GM18502 (cell line): Measurements from ENCODE around the gene ZNF565.
"Not testable (repeated sequence)": the region's sequence is repeated elsewhere in the genome, so short reads cannot be mapped to it uniquely, and the experiment has no call there.

Experiments used
- ATAC-seq: cut with Tn5 transposase; IDR thresholded peaks from one replicate; pipeline ENCODE4 v1.9.1; 2021; ENCODE audit warnings: mild to moderate bottlenecking; ENCODE audit not compliant: unreplicated experiment, poor library complexity

The ZNF565 gene

DNA sequence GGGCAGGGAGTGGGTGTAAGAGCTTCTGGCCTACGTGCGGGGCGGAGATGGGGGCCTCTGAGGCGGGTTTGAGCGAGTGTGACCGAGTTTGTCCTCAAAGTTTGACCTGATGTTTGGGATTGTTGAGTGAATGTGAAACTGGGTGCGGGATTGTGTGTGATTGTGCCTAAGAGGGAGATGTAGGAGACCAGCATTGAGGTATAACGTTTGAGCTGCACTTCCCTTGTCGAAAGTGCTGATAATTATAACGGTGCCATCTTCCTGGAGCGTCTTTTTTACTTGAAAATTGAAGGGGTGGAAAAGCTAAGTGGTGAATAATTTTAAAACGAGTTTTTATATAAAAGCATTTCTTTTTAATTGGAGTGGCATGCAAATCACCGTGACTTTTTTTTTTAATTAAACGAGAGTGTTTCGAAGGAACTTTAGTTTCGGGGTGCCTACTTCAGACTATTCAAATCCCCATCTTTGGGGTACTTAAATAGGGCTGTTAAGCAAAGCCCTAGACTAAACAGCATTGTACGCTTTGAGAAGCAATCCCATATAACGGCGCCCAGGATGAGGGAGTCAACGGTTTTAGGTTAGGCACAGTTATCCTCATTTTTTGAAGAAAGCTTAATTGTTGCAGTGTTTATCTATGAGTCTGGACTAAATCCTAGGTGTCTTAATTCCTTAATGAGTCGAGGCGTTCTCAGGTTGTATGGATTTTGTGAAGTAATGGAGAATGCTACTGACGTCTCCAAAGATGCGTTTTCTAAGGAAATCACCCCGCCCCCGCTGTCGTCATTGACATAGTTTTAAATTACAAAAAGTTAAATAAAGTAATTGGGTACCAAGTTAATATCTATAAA lies 1.0 kb upstream of the ZNF565 start:
- no peak for ATAC-seq

GRCh38 chr19:36212895-36213294 lies 1.6 kb downstream of the ZNF565 start:
- ATAC-seq, result no peak

DNA sequence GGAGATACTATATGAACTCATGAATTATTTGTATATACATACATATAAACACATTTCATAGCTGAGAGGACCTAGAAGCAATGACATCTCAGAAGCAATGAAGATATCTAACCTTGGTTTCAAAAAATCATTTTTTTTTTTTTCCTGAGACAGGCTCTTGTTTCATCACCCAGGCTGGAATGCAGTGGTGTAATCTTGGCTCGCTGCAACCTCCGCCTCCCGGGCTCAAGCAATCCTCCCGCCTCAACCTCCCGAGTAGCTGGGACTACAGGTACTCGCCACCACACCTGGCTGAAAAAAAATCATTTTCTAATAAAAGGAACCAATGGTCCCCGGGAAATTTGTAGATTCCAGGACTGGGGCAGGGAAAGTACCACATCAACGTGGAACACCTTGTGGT lies 4.0 kb downstream of the ZNF565 start:
- ATAC-seq, result no peak

GRCh38 chr19:36209372-36209771 lies 5.1 kb downstream of the ZNF565 start:
- no peak for ATAC-seq

DNA sequence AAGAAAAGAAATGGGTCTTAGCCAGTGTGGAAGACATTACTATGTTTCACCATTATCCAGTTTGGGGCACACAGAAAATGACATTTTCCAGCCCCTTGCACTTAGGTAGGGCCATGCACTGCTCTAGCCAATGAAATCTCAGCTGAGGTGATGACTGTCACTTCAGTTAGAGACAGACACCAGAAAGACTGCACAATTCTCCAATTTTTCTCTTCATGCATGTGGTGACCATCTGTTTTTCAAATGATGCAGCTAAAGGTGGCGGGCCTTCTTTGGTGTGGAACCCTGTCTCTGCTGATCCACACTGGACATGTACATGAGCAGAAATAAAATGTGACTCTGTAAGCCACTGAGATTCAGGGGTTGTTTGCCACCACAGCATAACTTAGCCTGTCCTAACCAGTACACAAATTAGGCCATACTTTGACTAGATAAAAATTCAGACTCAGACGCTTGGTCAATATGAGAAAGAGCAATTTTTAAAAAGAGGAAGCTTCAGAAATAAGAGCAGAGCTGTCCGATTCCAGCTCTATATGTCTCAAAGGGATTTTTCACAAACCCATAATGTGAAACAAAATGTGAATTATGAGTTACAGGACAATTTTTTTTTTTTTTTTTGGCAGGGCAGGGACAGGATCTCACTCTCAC lies 6.7 kb downstream of the ZNF565 start:
- ATAC-seq, result peak; percentile 65

DNA sequence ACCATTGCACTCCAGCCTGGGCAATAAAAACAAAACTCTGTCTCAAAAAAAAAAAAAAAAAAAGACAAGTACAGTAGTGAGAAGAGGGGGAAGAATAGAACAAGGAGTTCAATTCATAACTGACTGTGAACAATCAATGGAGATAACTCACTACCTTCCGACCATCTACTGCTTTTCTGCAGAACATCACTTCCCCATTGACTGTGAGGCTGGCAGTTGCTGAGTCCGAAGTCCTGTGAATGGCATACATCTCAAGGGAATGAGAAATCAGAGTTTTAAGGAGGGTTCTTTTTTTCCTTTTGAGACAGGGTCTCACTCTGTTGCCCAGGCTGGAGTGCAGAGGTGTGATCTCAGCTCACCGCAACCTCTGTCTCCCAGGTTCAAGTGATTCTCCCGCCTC lies 11.2 kb downstream of the ZNF565 start:
- no peak for ATAC-seq

GRCh38 chr19:36201684-36202083 lies 12.8 kb downstream of the ZNF565 start:
- ATAC-seq, result no peak

GRCh38 chr19:36198119-36198518 lies 16.3 kb downstream of the ZNF565 start:
- no peak for ATAC-seq

DNA sequence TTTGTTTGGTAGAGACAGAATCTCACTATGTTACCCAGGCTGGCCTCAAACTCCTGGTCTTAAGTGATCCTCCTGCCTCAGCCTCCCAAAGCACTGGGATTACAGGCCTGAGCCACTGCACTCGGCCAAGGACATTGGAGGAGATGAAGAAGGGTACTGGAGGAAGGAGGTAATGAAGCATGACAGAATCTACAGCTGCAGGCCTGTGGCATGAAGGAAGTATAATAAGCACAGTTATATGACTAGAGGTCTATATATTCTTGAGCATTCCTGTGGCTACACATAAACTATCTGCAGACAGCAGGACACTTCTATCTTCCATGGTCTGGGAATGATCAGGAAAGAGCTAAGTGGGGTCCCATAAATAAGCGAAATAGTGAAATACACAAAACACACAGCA lies 18.2 kb downstream of the ZNF565 start:
- no peak for ATAC-seq

DNA sequence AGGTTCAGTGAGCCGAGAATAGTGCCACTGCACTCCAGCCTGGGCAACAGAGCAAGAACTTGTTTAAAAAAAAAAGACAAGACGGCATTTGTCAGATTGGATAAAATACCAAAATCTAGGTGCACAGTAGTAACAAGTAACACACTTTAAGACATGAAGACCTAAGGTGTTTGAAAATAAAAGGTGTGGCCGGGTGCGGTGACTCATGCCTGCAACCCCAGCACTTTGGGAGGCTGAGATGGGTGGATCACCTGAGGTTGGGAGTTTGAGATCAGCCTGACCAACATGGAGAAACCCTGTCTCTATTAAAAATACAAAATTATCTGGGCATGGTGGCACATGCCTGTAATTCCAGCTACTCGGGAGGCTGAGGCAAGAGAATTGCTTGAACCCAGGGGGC lies 27.7 kb downstream of the ZNF565 start:
- ATAC-seq, result not testable (repeated sequence)

DNA sequence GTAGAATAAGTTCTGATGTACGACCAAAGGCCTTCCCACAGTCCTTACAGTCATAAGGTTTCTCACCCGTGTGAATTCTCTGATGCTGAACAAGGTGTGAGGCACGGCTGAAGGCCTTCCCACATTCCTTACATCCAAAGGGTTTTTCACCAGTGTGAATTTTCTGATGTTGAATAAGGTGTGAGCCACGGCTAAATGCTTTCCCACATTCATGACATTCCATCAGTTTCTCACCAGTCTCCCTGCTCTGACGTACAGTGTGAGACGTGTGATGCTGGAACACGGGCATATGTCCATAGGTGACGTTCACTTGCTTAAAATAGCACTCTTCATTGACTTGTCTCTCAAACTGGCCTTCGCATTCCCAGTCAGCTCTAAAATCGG lies 31.2 kb downstream of the ZNF565 start:
- ATAC-seq, result no peak

DNA sequence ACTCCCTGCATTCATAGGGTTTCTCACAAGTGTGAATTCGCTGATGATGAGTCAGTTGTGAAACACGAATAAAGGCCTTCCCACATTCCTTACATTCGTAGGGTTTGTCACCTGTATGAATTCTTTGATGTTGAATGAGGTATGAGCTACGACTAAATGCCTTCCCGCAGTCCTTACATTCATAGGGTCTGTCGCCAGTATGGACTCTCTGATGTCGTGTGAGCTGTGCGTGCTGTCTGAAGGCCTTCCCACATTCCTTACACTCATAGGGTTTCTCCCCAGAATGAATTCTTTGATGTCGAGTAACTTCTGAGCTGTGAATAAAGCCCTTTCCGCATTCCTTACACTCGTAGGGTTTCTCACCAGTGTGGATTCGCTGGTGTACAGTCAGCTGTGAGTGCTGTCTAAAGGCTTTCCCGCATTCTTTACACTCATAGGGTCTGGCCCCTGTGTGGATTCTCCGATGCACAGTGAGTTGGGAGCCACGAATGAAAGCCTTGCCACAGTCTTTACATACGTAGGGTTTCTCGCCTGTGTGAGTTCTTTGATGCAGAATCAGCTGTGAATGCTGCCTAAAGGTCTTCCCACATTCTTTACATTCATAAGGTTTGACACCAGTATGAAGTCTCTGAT lies 31.7 kb downstream of the ZNF565 start:
- ATAC-seq, result no peak

- not testable (repeated sequence) for ATAC-seq
Observed at GRCh38 chr19:36179077-36179476, 35.4 kb downstream of the ZNF565 start.

GRCh38 chr19:36173846-36174245 lies 40.6 kb downstream of the ZNF565 start:
- ATAC-seq, result not testable (repeated sequence)

DNA sequence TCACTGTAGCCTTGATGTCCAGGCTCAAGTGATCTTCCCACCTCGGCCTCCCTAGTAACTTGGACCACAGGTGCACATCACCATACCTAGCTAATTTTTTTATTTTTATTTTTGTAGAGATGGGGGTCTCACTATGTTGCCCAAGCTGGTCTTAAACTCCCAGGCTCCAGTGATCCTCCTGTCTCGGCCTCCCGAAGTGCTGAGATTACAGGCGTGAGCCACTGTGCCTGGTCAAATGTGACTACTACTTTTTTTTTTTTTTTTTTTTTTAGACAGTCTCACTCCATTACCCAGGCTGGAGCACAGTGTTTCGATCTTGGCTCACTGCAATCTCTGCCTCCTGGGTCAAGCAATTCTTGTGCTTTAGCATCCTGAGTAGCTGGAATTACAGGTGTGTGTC lies 41.6 kb downstream of the ZNF565 start:
- no peak for ATAC-seq

DNA sequence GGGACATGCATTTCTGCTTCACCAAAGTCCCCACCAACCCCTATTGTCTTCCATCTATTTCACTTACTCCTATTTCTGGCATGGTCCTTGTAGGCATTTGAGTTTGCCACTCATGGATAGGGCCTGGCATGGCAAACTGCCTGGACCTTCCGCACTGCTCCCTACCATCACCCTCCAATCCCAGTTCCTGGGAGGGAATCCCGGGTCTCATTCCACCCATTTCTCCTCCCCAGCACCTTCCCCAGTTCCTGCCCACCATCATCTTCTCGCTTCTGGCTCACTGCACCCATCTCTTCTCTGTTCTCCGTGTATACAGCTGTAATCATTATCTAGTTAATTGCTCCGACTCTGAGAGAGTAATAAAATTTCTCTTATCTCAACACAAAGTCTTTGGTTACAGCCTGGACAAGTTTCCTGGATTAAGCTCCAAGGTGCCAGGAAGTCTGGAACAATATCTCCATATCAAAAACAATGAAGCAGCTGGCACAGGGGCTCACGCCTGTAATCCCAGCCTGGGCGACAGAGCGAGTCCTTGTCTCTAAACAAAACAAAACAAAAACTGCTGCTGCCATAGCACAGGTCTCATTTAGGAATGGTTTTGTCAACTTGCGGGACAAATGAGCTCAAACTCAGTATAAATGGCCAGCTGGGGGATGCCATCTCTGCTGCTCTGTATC lies 45.2 kb downstream of the ZNF565 start:
- no peak for ATAC-seq

DNA sequence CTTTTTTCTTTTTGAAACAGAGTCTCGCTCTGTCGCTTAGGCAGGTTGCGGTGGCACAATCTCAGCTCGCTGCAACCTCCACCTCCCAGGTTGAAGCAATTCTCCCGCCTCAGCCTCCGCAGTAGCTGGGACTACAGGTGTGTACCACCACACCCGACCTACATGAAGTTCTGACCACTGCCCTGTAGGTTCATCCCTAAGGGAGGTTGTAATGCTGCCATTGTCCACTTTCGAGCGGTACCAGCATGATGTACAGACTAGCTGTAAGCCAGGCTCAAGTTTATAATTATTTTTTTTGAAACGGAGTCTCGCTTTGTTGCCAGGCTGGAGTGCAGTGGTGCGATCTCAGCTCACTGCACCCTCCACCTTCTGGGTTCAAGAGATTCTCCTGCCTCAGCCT lies 50.7 kb downstream of the ZNF565 start:
- ATAC-seq, result no peak

DNA sequence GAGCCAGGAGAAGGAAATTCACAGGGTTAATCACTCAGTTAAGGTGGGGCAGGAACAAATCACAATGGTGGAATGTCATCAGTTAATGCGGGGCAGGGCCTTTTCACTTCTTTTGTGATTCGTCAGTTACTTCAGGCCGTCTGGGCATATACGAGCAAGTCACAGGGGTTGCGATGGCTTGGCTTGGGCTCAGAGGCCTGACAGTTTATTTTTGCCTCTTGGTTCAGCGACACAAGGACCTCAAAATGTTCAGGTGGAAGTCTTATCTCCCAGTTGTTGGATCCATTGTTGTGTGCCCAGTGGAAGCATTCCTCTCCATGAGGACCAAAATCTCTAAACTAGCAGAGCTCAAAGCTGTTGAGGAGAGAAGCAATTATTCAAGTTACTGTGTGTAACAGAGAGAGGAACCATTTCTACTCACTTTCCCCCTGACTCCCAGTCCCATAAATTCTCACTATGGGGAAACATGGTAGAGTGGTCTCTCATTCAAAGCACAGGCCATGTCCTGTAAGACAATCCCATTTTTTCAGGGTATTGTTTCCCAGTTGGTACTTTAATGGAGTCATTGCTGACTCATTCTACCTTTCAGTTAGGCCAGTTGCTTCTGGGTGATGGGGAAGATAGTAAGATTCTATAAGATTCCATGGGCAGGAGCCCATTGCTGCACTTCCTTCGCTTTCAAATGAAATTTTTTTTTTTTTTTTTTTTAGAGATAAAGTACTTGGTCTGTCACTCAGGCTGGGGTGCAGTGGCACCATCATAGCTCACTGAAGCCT lies 53.5 kb downstream of the ZNF565 start:
- no peak for ATAC-seq

DNA sequence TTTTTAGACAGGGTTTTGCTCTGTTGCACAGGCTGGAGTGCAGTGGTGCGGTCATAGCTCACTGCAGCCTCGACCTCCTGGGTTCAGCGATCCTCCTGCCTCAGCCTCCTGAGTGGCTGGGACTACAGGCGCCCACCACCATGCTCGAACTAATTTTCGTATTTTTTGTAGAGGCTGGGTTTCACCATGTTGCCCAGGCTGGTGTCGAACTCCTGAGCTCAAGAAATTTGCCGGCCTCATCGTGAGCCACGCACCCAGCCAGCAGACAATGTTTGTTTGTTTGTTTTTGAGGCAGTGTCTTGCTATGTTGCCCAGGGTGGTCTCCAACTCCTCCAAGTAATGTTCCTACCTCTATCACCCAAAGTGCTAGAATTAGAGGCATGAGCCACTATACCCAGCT lies 61.3 kb downstream of the ZNF565 start:
- no peak for ATAC-seq
